Small intestine (tissue), 7 donors: ENCODE data around the gene SPTB. TPM values are rescaled to one million over a fixed set of nuclear protein-coding genes. Genes with fewer than 3 reads are reported as not detected.

Experiments used
- DNase-seq, 2 donors: peaks; one replicate each; pipeline versions ENCODE4 v3.0.0 to v3.0.0-alpha.2; 2013
- FAIRE-seq: peaks from 2 replicates; lab custom pipeline; 2012; peaks lifted over from hg19 to GRCh38; lab: Jason Lieb, UNC
- H3K27ac ChIP-seq, 3 donors: one replicate each; pipeline ENCODE4 v1.5.1; 2013; ENCODE audit warnings: low read length in 2 of 3, mild to moderate bottlenecking in 2 of 3, control low read depth in 1 of 3, inconsistent platforms in 1 of 3, low read depth in 1 of 3, moderate library complexity in 1 of 3
- H3K27me3 ChIP-seq, 3 donors: one replicate each; pipeline ENCODE4 v1.6.1; 2013; ENCODE audit warnings: low read length in 3 of 3, inconsistent platforms in 1 of 3; ENCODE audit not compliant: control insufficient read depth in 3 of 3, insufficient read depth in 3 of 3
- H3K36me3 ChIP-seq, 3 donors: one replicate each; pipeline ENCODE4 v1.6.1; 2013; ENCODE audit warnings: low read length in 3 of 3, inconsistent platforms in 1 of 3, low read depth in 1 of 3, mild to moderate bottlenecking in 1 of 3, moderate library complexity in 1 of 3; ENCODE audit not compliant: control insufficient read depth in 3 of 3, insufficient read depth in 2 of 3
- H3K4me1 ChIP-seq, 3 donors: one replicate each; pipeline ENCODE4 v1.6.1; 2013; ENCODE audit warnings: low read length in 2 of 3, inconsistent platforms in 1 of 3, low read depth in 1 of 3, mild to moderate bottlenecking in 1 of 3, moderate library complexity in 1 of 3; ENCODE audit not compliant: control insufficient read depth in 3 of 3, insufficient read depth in 2 of 3
- H3K4me3 ChIP-seq, 3 donors: one replicate each; pipeline ENCODE4 v1.5.1; 2013; ENCODE audit warnings: low read length in 3 of 3, control low read depth in 1 of 3, inconsistent platforms in 1 of 3, low read depth in 1 of 3, mild to moderate bottlenecking in 1 of 3, moderate library complexity in 1 of 3
- H3K9me3 ChIP-seq, 2 donors: one replicate each; pipeline ENCODE4 v1.6.1; 2013; ENCODE audit warnings: low read depth in 1 of 2, low read length in 1 of 2; ENCODE audit not compliant: control insufficient read depth in 2 of 2, insufficient read depth in 1 of 2
- WGBS, 3 donors: extraction: QIAGEN DNeasy Blood & Tissue Kit; methylation state at CpG; one replicate each; pipeline ENCODE4 v1.1.7; 2013; 5-methylcytosine and 5-hydroxymethylcytosine counted together
- polyA plus RNA-seq, 4 donors: library from polyadenylated mRNA; stranded (reverse) in 3 of 4; unstranded in 1 of 4; fragments of 200-250 nt in 3 of 4; fragments of 120-200 nt in 1 of 4; gene quantifications; one replicate each; pipeline versions ENCODE4 v1.2.1 to v1.2.3, GENCODE V29; 2013
- donor health status: healthy with polysubstance abuse.
- donor health status: control.
- donor health status: control.
- donor health status: Bipolar disorder and iron deficiency.
- donor health status: healthy.

SPTB gene
- polyA plus RNA-seq, 4 donors, result under 0.01 to 1.2 (median 0.66) TPM

- H3K27me3 ChIP-seq, result no peaks in the 10 kb centered on the region
- WGBS, 3 donors, result 84 to 87% (median 86%) methylated on average over 25 of the region's 25 CpGs
- no peak for FAIRE-seq
- DNase-seq, result no peak
- no peaks in the 10 kb centered on the region for H3K36me3 ChIP-seq
- peaks cover 0 to 23% (median 4%) of the 10 kb centered on the region in 3 donors for H3K4me1 ChIP-seq
- H3K4me3 ChIP-seq, result no peak overlapping the region
- H3K9me3 ChIP-seq, result no peaks in the 10 kb centered on the region
- no peak overlapping the region for H3K27ac ChIP-seq
These were observed 113.1 kb downstream of the SPTB start for GRCh38 chr14:64766430-64767151.

- WGBS, 3 donors, result 92 to 100% (median 96%) methylated on average over 4 of the region's 4 CpGs
- H3K9me3 ChIP-seq, result no peaks in the 10 kb centered on the region
- H3K4me1 ChIP-seq, result peaks cover 0 to 30% (median 4%) of the 10 kb centered on the region in 3 donors
- FAIRE-seq, result no peak
- no peak overlapping the region for H3K4me3 ChIP-seq
- no peak for DNase-seq
- no peaks in the 10 kb centered on the region for H3K27me3 ChIP-seq
- no peaks in the 10 kb centered on the region for H3K36me3 ChIP-seq
- no peak overlapping the region for H3K27ac ChIP-seq
These were observed 113.9 kb downstream of the SPTB start for GRCh38 chr14:64765740-64766302.

- Histone ChIP-seq H3K27me3 (no peaks in the 10 kb centered on the region), H3K27ac (no peak overlapping the region), H3K4me3 (peak overlapping the region in 1 of 3 donors; percentile 32), H3K4me1 (peaks cover 0 to 35% (median 4%) of the 10 kb centered on the region in 3 donors), H3K36me3 (no peaks in the 10 kb centered on the region), H3K9me3 (no peaks in the 10 kb centered on the region)
- 25 to 29% (median 27%) methylated on average over 28 to 29 of the region's 29 CpGs for WGBS, 3 donors
- FAIRE-seq, result no peak
- DNase-seq, result peak; percentile 69 to 91
These were observed 114.8 kb downstream of the SPTB start for GRCh38 chr14:64764641-64765520.

GRCh38 chr14:64763801-64764621 is 115.7 kb downstream of the SPTB start:
- Histone ChIP-seq H3K4me1 (peaks cover 0 to 43% (median 4%) of the 10 kb centered on the region in 3 donors), H3K9me3 (no peaks in the 10 kb centered on the region), H3K4me3 (no peak overlapping the region), H3K36me3 (no peaks in the 10 kb centered on the region), H3K27me3 (no peaks in the 10 kb centered on the region), H3K27ac (no peak overlapping the region)
- FAIRE-seq, result no peak
- DNase-seq, result no peak
- WGBS, 3 donors, result 67 to 71% (median 68%) methylated on average over 18 of the region's 18 CpGs

DNA sequence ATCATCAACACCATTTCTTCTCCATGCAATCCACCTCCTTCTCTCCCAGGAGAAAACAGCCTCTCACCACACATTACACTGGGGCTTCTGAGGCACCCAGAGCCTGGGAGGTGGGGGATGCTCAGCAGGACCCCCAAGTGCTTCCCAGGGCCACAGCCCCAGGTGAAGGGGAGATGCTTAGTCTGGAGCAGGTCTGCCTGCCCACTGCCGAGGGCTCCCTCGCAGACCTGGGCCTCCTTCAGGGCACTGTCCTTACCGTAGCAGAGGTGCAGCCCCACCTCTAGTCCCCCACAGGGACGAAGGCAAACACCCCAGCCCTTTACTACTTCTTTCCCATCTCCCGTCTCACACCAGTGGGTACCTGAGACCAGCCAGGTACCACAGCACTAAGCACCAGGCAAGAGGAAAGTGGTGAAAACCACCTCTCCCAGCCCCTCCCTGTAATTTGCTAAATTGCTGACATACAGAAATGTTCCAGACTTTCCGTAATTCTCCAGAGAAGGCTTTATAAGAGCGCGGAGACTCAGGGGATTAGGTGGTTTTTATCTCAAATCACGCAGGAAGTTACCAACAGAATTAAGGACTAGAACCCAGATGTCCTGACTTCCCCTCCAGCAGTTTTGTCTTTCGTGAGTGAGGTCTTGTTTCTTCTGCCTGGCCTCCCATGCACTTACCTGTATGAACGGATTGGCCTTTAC is 116.5 kb downstream of the SPTB start:
- H3K27me3 ChIP-seq, result no peaks in the 10 kb centered on the region
- H3K36me3 ChIP-seq, result no peaks in the 10 kb centered on the region
- FAIRE-seq (no peak), DNase-seq (no peak)
- no peak overlapping the region for H3K4me3 ChIP-seq
- 70 to 87% (median 77%) methylated on average over 11 of the region's 11 CpGs for WGBS, 3 donors
- no peak overlapping the region for H3K27ac ChIP-seq
- no peaks in the 10 kb centered on the region for H3K9me3 ChIP-seq
- peaks cover 0 to 51% (median 4%) of the 10 kb centered on the region in 3 donors for H3K4me1 ChIP-seq

- 8 to 29% (median 20%) methylated on average over 19 of the region's 19 CpGs for WGBS, 3 donors
- H3K36me3 ChIP-seq, result no peaks in the 10 kb centered on the region
- no peaks in the 10 kb centered on the region for H3K27me3 ChIP-seq
- peak overlapping the region in 2 of 3 donors; percentile 1 to 43 for H3K27ac ChIP-seq
- H3K4me3 ChIP-seq, result no peak overlapping the region
- H3K9me3 ChIP-seq, result no peaks in the 10 kb centered on the region
- DNase-seq, result peak; percentile 80 to 95
- FAIRE-seq, result no peak
- H3K4me1 ChIP-seq, result peaks cover 0 to 60% (median 8%) of the 10 kb centered on the region in 3 donors
These were observed 117.4 kb downstream of the SPTB start for GRCh38 chr14:64762044-64763034.
